GM23248 (cell line): ENCODE measurements around the gene RASSF5.

ENCODE experiments used
- EZH2 ChIP-seq: fragments of 200-600 bp; sonication (generic); IDR thresholded peaks from 2 replicates; pipeline ENCODE4 v1.6.1; 2018; ENCODE audit warnings: antibody characterized with exemption, mild to moderate bottlenecking; ENCODE audit not compliant: insufficient read depth, poor library complexity, severe bottlenecking
- EZH2phosphoT487 ChIP-seq: fragments of 200-600 bp; sonication (generic); IDR thresholded peaks from 2 replicates; pipeline ENCODE4 v1.6.1; 2018; ENCODE audit warnings: antibody characterized with exemption, moderate library complexity, mild to moderate bottlenecking, low read depth; ENCODE audit not compliant: insufficient read depth

DNA sequence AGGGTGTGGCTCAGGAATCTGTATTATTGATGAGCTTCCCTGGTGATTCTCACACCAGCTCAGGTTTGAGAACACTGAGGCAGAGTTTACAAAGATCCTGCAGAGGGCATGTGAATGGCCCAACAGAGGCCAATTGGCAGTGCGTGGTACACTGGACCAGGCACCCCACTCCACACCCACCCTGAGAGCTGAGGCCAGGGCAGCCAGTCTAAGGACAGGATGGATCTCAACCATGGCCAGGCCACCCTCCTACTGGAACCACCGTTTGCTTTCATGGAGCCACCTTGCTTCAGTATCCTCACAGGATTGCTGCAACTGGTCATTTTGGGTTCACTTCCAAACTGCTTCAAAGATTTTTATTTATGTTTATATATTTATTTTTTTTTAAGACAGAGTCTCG is 7.3 kb upstream of the RASSF5 start:
- TF ChIP-seq EZH2 (no peak), EZH2phosphoT487 (no peak)
